Measurements from ENCODE around the gene C1QTNF1.

C1QTNF1 gene

GRCh38 chr17:79097226-79098055 is 73.5 kb downstream of the C1QTNF1 start:
- DNase-seq: no peak

GRCh38 chr17:79098282-79098867 is 74.4 kb downstream of the C1QTNF1 start:
- no peak for DNase-seq
